Caki2 (cell line): ENCODE data around the gene NLGN2. TPM values are rescaled to one million over a fixed set of nuclear protein-coding genes. Genes with fewer than 3 reads are reported as not detected.

Source experiments
- DNase-seq: peaks from one replicate; pipeline ENCODE4 v3.0.0-alpha.2; 2015; ENCODE audit warnings: low read depth
- in situ Hi-C: cut with HindIII; loops from 2 replicates; pipeline ENCODE4 v1.10.0; 2016; ENCODE audit warnings: low sequenced_read_pairs, low pct_unique_long_range_greater_than_20kb, mixed read lengths
- total RNA-seq: library from RNA; depleted of rRNA; stranded (reverse); fragments of >200 nt; shearing (Covaris generic); gene quantifications from 2 replicates; pipeline ENCODE4 v1.2.3, GENCODE V29; 2014; ENCODE audit warnings: low replicate concordance

Gene NLGN2
- total RNA-seq, 1 experiment from 2014 or later, result 1.1 TPM

DNA sequence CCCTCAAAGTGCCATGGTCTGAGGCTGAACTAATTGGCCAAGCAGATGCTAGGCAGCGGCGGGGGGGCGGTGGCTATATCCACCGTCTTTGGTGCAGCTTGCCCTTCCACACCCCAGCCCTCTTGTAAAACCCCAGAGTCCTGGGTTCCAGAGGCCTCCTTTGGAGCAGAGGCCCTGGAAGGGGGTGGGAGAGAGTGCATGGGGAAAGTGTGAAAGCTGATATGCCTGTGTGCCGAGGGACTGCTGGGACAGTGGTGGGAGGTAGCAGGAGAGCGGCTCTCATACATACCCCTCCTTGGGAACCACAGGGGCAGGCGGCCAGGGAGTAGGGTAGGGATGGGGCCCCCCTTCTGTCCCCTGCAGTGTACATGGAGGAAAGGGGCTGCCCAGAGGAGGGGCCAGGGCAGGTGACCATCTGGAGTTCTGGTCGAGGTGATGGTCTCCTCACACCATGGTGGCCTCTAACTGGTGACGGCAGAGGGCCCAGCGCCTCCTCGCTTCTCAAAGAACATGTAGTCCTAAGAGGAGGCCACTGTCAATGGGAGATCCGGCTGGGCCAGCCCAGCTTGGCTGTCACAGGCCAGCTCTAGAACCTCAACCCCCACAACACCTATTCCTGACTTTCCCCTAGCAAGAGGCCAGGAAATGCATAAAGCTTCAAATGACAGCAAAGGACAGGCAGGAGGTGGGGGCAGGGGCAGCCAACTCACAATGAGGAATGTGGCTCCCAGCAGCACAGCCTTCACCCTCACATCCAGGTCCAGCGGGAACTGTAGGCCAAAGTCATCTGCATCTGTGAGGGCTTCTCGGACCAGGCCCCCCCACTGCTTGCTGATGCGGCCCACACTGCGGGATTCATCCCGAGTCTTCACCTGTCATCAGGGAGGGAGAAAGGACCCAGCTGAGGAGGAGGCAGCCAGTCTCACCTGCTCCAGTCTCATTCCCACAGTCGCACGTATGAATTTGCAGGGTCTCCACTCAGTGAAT lies 17.4 kb upstream of the NLGN2 start:
- no peak for DNase-seq
- in situ Hi-C loops, result no loop called here

GRCh38 chr17:7391307-7391706 lies 16.3 kb upstream of the NLGN2 start:
- in situ Hi-C loops, result no loop called here
- no peak for DNase-seq

- in situ Hi-C loops, result no loop called here
- no peak for DNase-seq
These were observed 14.7 kb upstream of the NLGN2 start for GRCh38 chr17:7392696-7393612.

DNA sequence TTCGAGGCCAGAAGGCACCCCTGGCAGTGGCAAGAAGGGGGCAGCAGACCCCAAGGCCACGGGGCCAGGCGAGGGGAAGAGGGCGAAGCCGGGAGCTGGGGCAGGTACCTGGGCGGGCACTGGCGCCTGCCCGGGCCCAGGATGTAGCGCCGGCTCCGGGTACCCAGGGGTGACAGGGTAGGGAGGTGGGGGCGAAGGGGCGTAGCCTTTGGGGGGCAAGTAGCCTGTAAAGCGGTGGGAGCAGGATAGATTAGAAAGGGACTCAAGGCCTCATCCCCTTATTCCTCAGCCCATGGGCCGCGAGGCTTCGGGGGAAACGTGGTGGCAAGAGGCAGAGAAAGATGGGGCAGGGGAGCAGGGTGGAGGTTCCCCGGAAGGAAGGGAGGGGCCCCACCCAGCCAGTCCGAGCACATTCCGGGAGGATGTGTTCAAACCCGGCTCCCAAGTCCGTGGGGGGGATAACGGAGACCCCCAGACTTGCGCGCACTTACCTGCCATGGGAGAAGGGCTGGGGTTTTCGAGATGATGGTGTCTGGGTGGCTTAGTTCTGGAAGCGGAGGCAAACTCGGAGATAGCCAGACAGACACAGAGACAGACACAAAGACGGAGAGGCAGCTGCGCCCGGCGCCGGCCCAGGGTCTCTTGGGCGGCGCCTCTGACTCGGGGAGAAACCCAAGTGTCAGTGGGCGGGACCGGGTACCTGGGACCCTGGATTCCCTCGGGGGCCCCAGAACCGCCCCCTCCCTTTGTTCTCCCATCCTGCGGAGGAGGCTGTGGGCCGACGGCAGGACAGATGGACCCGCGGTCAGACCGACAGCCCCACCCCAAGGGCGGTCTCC lies 13.8 kb upstream of the NLGN2 start:
- no peak for DNase-seq
- in situ Hi-C loops, result no loop called here

DNA sequence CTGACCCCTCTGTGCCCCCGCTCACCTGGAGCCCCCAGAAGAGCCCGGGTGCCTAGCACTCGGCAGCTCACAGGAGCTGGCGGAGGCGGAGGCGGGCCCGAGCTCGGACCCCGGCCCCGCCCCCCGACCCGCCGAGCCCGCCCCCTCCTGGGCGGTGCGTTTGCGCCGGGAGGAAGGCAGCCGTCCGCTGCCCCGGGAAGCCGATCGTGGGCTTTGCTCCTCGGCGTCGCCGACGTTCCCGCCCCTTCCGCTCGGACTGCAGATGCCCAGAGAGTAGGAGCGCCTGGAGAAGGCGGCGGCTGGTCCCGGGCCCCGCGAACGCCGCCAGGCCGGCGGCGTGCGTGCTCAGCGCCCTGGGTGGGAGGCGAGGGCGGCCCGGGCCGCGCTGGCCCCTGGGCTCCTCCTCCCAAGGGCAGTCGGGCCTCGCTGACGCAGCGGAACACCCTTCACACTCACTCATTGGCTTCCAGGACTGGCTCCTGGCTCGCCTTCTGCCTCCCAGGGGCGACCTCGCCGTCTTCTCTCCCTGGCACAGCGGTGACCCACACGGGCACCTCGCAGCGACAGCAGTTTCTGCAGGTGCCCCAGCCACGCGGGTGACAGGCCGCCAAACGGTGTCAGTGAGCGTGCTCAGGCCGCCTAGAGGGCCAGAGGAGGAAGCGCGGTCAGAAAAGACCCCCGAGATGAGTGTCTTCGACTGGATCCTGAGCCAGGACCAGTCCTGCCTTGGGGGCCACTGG lies 13.0 kb upstream of the NLGN2 start, which contains the start of gene PLSCR3:
Gene PLSCR3, minus strand, starts transcription at position 74 of the 740 bp plus-strand sequence. CDS start 415 bp downstream, outside the sequence.
- in situ Hi-C loops, result no loop called here
- peak; percentile 86 for DNase-seq

DNA sequence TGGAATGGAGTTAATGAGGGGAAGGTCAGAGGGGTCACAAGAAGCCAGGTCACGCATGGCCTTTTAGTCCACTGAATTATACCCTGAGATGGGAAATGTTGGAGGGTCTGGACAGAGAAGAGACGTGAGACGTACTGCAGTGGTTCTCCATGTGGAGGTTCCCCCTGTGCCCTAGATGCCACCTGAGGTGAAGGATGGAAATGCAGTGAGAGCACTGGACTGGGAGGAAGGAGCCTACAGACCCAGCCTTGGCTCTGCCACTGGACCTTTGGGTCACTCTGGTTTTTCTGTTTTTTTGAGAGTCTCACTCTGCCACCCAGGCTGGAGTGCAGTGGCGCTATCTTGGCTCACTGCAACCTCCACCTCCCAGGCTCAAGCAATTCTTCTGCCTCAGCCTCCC lies 11.5 kb upstream of the NLGN2 start:
- DNase-seq, result no peak
- in situ Hi-C loops, result no loop called here

- in situ Hi-C loops, result no loop called here
- no peak for DNase-seq
These were observed 9.0 kb upstream of the NLGN2 start for GRCh38 chr17:7398612-7399011.

DNA sequence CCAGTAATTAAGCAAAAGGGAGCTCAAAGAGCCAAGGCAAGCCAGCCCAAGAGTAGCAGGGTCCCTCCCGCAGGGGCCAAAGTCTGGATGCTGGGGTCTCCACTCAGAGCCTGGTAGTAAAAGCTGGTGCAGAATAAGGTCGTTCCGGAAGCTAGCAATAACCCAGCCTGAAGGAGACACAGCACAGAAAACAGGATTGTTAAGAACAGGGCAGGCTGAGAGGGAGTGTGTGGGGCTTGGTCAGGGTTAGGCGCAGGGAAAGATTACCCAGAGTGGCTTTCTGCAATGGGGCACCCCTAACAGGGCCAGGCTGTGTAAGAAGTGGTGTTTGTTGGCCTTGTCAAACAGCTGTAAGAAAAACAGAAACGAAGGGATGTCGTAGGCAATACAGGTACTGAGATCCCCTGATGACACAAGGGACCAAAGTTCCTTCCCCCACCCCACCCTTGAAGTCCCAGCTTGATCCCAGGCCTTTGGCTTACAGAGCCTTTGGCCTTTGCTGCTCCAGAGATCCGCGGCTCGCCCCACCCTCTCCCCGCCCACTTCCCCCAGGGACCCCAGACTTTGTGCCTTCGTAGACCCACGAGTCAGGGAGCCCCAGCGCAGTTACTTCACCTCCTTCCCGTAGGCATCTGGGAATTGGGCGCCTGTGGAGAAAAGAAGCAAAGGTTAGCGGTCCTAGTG lies 4.5 kb upstream of the NLGN2 start:
- DNase-seq, result peak; percentile 18
- in situ Hi-C loops, result no loop called here

GRCh38 chr17:7403727-7403976 lies 4.0 kb upstream of the NLGN2 start:
- in situ Hi-C loops, result no loop called here
- no peak for DNase-seq

DNA sequence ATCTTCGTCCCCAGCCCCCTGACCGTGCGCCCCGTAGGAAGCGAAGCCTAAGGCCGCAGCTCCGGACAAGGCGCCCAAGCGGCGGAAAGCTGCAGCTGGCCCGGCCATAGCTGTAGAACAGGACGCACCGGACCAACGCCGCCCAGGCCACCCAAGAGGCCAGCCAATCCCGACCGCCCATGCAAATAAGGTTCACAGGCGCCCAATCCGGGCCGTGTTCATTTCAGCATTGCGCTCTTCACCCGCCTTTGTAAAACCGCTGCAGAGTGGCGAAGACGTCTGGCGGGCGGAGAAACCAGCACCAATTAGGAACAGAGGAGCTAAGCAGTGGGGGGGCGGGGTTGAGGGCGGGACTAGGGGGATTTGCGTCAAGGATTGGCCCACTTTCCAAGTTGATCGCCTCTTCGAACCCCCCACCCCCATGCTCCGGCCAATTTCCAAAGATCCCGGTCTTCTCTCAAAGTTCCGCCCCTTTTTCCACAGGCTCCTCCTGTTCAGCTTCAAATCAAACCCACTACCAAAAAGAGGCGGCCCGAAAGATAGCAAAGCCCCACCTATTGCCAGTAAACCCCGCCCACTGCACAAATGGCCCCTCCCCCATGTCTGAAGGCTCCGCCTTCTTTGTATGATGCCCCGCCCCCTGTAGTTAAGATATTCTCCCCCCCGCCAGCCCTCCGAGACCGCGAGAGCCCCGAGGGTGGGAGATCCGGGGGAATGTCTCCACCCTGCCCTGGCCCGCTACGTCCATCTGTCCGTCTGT lies 3.5 kb upstream of the NLGN2 start, which contains the start of gene TMEM256:
Gene TMEM256, minus strand, starts transcription at position 121 of the 760 bp plus-strand sequence. Its CDS starts 13 bp downstream, at position 108.
- in situ Hi-C loops, result no loop called here
- DNase-seq, result peak; percentile 98

DNA sequence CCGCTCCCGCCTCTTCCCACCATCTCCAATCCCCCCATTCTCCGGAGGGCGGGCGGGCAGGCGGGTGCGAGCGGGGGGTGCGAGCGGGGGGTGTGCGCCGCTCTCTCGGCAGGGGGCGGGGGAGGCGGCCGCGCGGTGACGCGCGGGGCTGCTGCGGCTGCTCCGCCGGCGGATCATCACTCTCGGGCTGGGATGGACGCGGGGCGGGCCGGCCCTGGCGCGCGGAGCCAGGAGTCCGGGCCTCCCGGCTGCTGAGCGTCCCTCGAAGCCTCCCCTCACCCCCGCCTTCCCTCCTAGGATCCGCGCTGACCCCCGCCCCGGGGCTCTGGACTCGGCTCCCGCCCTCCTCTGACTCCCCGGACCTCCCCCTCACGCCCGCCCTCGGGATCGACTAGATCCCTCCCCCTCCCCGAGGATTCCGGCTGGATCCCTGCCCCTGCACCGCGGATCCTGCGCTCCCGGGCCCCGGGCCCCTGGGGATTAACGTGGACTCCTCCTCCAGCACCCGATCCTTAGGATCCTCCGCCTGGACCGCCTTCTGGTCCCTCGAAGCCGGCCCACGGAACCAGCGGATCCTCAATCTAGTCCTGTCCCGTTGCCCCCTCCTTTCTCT lies 2.8 kb upstream of the NLGN2 start:
- DNase-seq, result no peak
- in situ Hi-C loops, result no loop called here

GRCh38 chr17:7405350-7406234 lies 2.1 kb upstream of the NLGN2 start:
- no peak for DNase-seq
- in situ Hi-C loops, result no loop called here

DNA sequence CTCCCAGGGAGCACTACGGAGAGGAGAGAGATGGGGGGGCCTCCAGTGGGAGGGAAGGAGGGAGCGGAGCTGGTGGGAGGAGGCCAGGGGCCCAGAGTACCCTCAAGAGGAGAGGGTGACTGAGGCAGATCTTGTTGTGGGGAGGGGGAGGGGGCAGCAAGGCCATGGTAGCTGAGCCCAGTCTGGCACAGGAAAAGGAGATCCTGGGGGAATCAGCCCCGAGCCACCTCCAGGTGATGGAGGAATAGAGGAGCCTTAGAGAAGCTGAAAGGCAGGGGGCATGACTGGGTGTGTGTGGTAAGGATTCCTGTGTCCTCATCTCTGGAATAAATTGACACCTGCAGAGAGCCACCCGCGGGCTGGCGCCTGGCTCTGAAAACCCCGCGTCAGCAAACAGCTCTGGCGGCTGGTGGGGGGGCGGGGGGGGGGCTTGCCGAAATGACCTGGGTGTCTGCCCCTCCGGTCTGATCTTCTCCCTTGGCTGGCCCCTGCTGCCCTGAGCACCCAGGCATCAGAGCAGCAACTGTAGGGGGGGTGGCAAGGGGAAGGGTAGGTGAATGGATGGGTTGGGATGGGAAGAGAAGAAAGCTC lies 1.3 kb upstream of the NLGN2 start:
- in situ Hi-C loops, result no loop called here
- DNase-seq, result no peak

DNA sequence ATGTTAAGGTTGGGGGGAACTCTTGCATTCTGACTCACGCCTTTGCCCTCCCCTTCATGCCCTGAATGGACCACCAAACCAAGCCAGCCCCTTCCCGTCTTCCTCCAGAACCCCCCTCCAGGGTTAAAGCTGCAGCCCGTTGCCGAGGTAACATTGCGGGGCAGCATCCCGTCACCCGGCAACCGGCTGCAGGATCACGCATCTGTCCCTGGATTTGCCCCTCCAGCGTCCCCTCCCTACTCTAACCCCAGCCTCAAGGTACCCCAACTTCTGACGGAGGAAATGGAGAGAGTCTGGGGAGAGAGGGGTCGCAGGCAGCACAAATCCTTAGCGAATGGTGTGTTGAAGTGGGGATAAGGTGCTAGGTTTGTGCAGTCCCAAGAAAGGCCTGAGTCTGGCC lies 563 bp upstream of the NLGN2 start:
- in situ Hi-C loops, result no loop called here

GRCh38 chr17:7408252-7408727 lies 645 bp downstream of the NLGN2 start:
- no peak for DNase-seq
- in situ Hi-C loops, result no loop called here

More for the DNA sequence above, 563 bp upstream of the NLGN2 start:
- no peak for DNase-seq
